Erythroblast (primary cell): ENCODE measurements around the gene NMT1.
A peak's percentile ranks its signal among the peaks of the same experiment; 100 is the strongest.

ENCODE experiments used
- DNase-seq, 2 experiments: peaks; one replicate each; lab custom pipeline; 2025; lab: John Stamatoyannopoulos, UW
- GATA1 ChIP-seq: IDR thresholded peaks from 2 replicates; pipeline ENCODE4 v1.6.1; 2011; ENCODE audit warnings: low read depth, mild to moderate bottlenecking, control low read depth, low read length, moderate library complexity
- POLR2A ChIP-seq: IDR thresholded peaks from 2 replicates; pipeline ENCODE4 v1.6.1; 2011; ENCODE audit warnings: mild to moderate bottlenecking, low read length

Gene NMT1

DNA sequence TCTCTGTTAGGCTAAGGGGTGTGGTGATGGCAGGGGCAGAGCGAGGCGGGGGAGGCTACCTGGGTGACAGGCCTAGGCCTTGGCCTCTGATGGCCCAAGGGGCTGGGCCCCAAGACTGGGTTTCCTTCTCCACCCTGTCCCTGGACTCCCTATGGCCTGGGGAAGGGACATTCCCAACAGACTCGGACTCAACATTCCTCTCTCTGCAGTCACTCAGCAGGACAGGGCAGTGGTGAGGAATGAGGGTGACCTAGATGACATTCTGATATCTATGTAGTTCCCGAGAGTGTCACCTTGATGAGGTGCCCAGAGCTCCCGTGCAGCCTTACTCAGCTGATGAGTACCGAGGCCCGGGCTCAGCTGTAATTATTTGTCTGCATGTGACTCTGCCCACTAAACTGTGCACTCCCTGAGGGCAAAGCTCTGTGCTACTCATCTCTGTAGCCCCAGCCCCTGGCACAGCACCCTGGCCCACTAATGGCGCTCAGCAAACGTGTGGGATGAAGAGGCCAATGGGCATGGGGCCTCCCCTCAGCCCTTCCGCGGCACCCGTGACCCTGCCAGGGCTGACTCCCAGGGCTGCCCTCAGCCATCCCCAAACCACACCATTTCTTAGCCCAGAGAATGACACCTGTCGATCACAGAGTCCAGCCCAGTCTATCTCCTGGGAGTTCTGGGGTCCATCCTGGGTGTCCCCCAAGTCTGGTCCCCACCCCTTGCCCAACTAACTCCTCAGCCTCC, 69.0 kb downstream of the NMT1 start:
- TF ChIP-seq GATA1 (no peak), POLR2A (no peak)
- no peak for DNase-seq

DNA sequence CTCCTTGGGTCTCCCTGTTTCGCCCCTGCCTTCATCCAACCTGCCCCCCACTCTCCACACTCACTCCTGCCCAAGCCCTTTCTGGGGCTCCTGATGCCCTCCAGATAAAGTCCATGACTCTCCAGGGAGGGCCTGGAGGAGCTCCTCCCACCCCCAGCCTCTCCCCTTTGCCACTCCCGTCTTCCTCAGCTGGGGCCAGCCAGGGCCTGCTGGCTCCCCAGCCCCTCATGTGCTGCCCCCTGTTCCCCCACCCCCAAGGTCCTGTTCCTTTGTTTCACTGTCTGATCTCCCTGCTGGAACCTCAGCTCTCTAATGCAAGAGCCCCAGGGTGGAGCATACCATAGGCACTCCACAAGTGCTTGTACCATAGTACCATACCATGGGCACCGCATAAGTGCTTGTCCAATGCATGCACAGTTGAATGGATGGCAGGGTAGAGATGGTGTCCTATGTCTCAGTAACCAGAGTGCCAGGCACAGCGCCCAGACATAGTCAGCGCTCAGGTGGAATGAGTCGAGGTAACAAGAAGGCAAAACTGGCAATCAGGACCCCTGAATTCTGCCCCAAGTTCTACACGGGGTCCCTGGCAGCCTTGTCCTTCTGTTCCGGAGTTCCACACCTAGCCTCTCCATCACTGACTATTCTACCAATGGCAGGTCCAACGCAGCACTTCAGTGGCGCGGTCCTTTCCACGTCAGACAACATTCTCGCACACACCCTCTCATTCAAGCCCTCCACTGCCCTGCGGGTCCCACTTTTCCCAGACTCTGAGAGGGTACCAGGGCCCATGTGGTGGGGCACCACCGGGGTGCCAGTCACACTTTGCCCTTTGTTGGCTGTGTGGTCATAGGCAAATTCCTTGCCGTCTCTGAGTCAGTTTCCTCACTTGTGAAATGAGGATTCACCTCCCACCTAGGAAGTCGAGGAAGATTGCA, 69.8 kb downstream of the NMT1 start:
- DNase-seq = no peak
- TF ChIP-seq GATA1 (no peak), POLR2A (no peak)

DNA sequence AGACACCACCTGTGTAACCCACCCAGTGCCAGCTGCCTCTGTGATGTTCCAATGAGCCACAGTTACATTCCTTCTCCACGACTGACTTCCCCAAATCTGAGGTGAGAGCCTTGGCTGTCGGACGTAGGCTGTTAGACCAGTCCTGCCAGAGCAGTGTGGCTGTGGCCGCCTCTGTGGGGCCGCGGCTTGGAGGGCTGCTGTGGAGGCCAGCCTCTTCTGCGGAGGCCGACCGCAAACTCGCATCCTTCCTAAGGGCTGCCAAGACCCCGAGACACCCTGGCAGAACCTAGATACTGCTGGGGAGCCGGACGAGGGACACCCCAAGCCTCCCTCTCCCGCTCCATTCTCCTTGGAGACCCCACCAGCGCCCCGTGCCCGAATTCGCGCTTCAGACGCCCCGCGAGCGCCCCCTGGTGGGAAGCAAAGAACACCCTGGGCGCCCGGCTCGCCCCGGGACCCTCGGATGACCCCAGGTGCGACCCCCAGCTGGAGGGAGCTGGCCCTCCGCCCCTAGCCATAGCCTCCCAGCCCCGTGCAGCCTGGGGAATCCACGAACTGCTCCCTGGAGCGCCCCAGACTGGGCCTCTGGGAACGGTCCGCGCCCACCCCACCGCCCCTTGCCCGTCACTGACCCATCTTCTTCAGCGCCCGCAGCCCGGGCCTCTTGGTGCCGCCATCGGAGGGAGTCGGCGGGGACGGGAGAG, 70.7 kb downstream of the NMT1 start:
- peak; percentile 55 to 65 for DNase-seq
- TF ChIP-seq GATA1 = no peak
- TF ChIP-seq POLR2A = no peak

DNA sequence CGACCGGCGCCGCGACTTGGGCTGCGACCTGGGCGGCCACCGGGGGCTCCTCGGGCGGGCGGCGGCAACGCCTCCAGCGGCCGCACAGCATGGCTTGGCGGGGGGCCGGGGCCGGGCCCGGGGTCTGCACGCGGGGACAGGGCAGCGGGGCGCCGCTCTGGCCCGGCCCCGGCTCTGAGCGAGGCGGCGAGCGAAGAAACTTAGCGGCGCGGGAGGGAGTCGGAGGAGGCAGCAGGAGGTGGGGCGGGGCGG, 71.1 kb downstream of the NMT1 start, which contains the start of gene PLCD3:
Gene PLCD3 (minus strand): TSS at position 196 of the 252 bp plus-strand sequence. CDS start 105 bp downstream, at position 91.
- DNase-seq = no peak
- no peak for TF ChIP-seq GATA1
- TF ChIP-seq POLR2A = no peak

DNA sequence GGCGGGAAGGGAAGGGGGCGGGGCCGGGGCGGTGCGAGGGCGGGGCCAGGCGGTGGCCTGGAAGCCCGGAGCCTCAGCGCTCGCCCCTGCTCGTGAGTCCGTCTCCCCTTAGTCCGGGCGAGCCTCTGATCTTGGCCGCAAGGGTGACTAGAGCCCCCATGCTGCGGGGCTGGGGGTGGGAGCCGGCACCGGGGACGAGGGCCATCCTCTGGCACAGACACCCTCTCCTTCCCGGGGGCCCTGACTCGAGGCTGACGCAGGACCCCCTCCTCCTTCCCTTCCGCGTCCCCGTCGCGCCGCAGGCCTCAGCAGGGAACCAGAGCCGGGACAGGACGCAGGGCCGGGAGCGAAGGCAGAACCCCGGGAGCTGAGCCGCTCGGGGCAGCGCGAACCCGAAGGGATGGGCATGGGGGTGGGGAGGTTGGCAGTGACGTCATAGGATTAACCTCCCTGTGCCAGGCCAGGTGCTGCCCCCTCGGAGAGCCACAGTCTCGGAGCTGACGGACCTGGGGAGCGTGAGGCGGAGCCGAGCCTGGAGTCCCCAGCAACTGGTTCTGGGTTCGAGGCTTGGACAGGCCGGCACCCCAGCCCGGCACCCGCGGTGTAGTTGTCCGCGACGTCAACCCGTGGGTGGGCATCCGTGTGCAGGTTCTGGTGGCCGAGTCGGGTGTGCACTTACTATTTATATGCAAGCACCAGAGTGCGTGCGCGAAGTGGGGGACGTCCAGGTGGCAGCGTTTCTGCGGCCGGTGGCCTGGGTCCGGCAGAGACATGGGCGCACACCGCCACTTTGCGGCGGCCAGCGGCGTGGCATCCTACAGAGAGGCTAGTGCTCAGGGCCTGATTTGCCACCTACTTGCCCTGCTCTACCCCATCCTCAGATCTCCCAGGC, 71.7 kb downstream of the NMT1 start:
- TF ChIP-seq POLR2A (no peak), GATA1 (no peak)
- DNase-seq = peak; percentile 79 to 87

DNA sequence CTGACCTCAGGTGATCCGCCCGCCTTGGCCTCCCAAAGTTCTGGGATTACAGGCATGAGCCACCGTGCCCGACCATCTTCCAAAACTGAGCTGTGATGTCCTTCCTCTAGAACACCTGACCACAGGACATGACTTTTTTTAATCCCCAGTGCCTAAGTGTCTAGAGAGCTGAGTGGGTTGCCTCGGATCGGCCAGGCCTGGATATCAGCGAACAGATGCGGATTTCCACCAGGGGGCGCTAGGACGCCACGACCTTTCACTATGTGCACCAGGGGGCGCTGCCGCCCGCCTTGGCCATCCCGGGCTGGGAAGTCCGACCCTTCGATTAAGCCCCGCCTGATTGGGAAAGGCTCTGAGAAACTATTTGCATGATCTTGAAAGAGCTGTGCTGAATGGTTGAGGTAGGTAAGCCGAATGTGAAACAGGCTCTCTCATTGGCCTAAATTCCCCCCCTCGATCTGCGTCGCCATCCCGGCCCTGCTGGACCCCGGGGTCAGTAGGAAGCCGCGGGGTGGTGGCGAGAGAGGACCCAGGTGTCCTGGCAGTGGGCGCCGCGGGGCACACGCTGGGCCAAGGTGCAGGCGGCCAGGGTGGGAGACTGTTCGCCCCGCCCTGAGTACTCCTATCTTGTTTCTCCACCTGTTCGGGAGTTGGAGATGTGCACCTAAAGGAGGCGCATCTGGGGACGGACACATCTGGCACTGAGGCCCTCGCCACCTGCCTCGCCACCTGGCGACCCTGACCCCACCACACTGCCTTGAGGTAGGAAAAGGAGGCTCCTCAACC, 74.3 kb downstream of the NMT1 start, which contains the start of gene ACBD4:
Gene ACBD4 (plus strand): TSS at position 496 of the 786 bp plus-strand sequence. CDS start 458 bp downstream, outside the sequence.
- peak; percentile 97 to 98 for DNase-seq
- TF ChIP-seq POLR2A (peak; percentile 64), GATA1 (no peak)

DNA sequence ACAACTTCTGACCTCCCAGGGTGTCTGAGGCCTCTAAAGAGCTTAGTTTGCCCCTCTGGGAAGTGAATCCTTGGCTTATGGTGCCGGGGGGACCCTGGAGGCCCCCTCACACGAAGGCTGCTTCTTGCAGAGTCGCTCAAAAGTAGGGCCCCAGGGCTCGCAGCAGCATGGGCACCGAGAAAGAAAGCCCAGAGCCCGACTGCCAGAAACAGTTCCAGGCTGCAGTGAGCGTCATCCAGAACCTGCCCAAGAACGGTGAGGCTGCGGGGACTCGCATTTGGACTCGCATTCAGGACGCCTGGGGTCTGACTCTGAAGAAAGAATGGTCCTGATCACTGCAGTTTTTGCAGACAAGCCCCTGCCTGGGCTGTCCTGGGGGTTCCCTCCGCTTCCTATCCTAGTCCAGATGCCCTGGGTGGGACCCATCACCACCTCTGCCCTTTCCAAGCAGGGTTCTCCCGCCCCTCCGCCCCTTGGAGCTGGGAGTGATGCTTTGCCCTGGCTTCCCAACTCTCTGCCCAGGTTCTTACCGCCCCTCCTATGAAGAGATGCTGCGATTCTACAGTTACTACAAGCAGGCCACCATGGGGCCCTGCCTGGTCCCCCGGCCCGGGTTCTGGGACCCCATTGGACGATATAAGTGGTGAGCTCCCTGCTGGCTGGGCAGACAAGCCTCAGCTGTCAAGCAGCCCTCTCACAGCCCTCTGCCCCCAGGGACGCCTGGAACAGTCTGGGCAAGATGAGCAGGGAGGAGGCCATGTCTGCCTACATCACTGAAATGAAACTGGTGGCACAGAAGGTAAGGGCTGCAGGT, 75.1 kb downstream of the NMT1 start:
- DNase-seq = no peak
- TF ChIP-seq GATA1 (no peak), POLR2A (no peak)

DNA sequence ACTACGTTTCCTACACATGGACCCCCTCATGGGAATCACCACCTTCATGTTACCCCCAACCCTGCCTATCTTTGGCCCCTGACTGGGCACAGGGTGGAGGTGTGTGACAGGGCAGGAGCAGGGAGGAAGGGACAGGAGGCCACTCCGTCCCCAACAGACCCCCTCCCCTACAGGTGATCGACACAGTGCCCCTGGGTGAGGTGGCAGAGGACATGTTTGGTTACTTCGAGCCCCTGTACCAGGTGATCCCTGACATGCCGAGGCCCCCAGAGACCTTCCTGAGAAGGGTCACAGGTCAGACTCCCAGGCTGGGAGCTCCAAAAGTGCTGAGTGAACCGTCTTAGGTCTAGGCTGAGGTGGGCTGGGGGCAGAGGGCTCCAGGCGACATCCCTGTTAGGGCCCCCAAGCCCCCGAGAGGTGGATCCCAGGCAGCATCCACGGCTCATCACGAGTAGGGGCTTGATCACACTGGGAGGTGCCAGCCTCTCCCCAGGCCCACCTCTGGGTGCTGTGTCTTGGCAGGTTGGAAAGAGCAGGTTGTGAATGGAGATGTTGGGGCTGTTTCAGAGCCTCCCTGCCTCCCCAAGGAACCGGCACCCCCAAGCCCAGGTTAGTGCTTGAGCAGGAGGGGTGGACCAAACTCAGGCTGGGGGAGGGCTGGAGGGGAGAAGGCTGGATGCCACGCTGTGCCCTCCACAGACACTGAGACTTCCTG, 75.9 kb downstream of the NMT1 start:
- DNase-seq = no peak
- no peak for TF ChIP-seq POLR2A
- TF ChIP-seq GATA1 = no peak

DNA sequence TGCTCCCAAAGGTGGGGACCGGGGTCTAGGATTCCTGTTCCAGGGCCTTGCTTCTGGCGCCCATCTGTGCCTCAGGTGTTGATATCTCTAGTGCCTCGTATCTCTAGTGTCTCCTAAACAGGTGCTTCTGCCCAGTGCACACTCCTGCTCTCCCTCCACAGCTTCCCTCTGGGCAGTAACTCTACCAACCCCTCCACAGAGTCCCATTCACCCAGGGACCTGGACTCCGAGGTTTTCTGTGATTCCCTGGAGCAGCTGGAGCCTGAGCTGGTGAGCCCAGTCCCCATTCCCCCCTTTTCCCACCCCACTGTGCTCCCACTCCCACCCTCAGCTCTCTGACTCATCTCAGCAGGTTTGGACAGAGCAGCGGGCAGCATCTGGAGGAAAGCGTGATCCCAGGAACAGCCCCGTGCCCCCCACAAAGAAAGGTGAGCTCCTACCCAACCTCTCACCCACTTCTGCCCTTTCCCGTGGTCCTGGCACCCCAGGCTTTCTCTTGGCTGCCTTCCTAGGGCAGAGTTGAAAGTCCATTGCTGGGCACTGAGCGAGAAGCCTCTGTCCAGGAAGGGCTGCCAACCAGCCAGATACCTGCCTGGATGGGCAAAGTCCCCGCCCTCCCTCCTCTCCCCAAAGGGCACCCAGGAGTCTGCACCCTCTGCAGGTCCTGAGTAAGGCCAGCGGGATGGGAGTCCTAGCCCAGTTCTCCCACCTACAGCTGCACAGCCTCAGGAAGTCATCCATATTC, 76.6 kb downstream of the NMT1 start:
- TF ChIP-seq GATA1 = no peak
- no peak for DNase-seq

DNA sequence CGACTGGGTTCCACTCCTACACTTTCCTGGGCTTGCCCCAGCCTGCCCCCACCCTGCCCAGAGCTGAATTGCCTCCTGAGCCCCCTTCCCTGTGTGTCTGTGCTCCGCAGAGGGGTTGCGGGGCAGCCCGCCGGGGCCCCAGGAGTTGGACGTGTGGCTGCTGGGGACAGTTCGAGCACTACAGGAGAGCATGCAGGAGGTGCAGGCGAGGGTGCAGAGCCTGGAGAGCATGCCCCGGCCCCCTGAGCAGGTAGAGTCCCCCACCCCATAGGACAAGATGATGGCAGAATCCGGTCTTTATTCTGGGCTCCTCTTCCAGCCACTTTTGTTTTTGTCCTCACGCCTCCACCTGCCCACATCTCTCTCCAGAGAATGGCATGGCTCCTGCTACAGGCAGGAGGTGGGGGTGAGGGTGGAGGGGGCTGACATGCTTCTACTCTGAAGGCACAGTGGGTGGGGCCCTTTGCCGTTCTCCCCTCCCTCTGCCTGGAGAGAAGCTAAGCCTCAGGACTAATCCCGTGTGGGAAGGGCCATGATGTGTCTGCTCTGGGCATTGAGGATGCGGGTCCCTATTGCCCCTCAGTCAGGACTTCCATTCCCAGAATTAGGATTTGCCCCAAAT, 77.9 kb downstream of the NMT1 start:
- DNase-seq = no peak
- TF ChIP-seq GATA1 (no peak), POLR2A (no peak)
